NCI-H524 treated with DMSO at 0.1 percent for 48 hours (cell line): ENCODE measurements around the gene DNAJA4.

Source experiments
- DNase-seq: peaks from one replicate; lab custom pipeline; 2025; lab: John Stamatoyannopoulos, UW

The DNAJA4 gene

DNA sequence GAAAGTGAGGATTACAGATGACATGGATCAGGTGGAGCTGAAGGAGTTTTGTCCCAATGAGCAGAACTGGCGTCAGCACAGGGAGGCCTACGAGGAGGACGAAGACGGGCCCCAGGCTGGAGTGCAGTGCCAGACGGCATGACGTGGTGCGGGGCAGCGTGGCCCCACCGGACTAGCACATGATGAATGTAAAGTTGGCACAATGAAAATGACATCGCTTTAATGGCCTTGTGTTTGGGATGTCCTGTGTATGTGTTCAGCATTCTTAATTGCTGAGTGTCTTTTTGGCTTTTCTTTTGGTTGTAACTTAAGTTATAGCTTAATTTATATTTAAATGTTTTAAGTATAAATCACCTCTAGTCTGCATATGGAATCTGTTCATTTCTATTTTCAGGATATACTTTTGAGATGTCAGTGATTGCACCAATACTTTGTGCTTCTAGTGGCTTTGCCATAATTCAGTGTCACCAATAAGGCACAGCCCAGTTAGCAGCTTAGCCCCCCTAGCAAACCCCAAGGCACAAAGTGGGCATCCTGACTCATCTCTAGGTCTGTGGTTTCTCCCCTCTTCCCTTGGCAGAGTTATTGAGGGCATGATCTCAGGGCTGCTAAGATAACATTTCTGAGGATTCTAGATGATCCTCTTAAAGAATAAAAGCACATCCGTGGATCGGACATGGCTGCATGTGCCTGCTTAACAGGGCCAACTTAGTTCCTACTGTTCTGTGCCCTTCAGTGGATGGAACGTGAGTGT is 16.1 kb downstream of the DNAJA4 start:
- DNase-seq, result no peak

DNA sequence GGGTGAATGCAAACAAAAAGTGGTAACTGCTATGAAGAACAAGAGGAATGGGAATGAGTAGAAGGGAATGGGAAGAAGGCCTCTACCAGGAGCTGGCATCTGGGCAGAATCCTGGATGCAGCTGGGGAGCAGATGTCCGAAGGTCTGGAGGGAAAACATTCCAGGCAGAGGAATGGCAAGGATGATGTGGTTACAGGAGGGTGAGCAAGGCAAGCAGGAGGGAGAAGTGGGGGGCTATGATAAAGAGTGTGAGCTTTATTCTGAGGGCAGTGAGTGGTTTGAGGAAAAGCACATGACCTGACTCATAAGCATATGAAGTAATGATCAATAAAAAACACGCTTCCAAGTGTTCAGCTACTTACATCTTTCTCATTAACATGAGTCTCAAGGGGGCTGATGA is 18.0 kb downstream of the DNAJA4 start:
- no peak for DNase-seq

DNA sequence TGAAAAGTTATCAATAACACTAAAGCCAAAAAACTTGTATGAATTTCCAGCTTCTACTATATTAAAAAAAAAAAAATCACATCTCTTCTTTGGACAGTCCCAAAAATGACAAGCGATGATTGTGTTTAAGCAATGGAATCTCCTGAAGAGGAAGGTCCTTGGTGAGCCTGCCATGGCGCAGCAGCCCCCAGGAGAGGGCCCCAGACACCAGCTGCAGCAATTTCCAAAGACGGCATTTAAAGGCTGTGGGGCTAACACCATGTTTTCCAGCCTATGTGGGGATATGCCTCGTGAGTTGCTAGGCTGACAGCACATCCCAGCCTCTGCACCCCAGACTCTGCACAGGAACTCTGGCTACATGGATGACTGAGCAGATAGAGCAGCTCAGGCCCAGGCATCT is 20.4 kb downstream of the DNAJA4 start:
- no peak for DNase-seq

DNA sequence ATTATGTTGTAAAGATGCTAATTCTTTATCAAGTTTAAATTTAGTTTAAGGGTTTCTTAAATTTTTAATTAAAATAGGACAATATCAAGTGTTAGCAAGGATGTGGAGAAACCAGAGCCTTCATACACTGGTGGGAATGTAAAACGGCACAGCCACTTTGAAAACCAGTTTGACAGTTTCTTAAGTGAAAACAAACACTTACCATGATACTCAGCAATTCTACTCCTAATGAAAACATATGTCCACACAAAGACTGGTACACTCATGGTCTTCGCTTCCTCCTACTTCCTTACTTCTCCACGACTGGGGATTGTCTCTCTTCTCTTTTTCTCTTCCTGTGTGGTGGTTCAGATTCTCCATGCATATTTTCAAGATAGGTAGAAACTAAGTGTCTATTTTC is 25.9 kb downstream of the DNAJA4 start:
- no peak for DNase-seq

DNA sequence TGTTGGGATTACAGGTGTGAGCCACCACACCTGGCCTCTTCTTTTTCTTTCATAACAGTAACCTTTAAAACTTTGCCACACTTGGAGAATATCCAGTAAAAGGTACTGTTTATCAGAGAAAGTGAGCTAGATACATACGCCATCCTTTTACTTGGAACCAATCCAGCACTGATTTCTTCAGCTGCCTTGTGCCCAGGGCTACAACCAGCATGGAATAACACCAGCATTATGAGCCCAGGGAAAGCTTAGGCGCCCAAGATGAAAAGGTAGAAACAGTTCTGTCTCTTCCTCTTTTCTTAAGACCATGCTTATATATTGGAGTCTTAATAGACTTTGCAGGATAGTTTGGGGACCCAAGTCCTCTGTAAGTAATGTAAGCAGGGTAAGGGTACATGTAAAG is 26.7 kb downstream of the DNAJA4 start:
- DNase-seq, result no peak

DNA sequence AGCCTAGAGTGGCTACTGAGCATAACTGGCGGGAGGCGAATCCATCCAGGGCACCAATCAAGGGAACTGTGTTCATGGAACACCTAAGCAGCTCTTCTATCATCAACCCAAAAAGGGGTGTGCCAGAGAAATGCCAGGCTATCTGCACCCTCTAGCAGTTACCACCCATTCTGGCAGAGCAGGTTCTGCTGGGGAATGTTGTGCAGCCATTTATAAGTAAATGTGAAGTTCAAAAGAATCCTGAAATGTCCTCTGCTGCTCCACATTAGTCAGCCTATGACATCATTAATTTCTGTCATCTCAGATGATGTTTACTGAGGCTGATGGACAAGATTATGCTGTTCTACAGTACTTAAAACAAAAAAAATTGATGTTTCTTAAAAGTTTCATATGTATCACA is 27.3 kb downstream of the DNAJA4 start:
- DNase-seq, result no peak

DNA sequence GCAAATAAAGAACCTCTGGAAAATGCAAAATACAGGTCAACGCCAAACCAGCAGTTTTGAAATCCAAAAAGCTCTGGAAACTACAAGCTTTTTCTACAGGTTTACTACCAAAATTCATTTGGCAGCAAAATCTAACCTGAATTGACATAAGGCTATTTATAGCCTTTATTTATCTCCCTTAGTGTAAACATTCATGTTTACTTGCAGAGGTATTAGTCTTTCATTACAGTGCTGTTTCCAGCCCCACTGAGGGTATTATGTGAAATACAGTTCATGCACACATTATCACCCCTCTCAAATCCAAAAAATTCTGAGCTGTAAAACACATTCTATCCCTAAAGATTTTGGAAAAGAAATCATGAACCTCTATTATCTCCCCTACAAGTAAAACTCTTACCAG is 27.9 kb downstream of the DNAJA4 start:
- no peak for DNase-seq

DNA sequence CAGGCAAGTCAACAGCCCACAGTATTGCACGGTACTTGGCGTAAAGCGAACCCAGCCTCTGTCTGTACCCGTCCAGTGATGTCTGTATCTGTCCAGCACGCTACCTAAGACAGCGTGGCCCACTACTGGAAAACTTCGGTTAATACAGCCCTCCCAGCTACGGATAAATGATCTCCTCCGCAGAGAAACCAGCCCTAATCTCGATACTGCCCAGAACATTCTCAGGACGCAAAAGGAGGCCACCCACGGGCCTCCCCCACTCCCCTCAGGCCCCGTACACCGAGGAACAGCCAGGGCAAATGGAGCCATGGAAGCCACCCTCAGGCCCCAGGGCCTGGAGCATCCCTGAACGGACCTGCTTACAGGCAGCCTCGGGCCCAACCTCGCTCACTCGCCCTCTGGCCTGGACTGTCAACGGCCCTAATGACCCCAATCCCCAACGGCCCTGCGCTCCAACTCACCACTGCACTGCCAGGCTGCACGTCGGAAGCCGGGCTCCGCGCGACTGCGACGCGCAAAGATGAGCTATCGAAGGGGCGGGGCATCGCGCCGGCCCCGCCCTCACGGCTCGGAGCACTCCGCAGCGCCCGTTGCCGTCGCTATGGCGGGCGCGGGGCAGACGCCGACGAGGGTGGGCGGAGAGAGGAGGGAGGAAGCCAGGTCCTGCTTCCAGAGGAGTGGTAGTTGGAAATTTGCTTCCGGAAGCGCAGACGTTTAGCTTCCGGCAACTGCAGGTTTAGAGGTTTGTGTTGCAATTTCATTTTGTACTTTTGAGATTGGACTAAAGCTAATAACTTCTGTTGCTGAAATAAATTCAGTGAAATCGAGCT is 35.0 kb downstream of the DNAJA4 start, which contains the start of gene SKIC8:
SKIC8 (minus strand) TSS at position 509 of the 830 bp plus-strand sequence. CDS start 3,923 bp downstream, outside the sequence.
- DNase-seq, result peak; percentile 85

DNA sequence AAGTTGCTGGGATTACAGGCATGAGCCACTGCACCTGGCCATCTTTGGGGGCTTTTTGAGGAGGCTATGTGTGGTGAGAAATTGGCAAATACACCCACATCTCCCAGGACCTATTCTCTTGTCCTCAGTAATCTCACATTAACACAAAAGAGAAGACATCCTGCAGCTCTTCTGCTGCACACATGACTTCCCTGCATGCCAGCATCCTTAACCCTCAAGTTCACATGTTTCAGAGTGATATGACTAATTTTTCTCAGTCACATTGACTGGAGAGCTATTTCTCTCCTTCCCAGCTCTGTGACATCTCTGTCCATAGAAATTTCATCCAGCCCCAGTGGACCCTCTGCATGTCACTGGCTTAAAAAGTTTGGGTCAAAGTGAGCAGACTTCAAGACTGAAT is 37.0 kb downstream of the DNAJA4 start:
- DNase-seq, result no peak

DNA sequence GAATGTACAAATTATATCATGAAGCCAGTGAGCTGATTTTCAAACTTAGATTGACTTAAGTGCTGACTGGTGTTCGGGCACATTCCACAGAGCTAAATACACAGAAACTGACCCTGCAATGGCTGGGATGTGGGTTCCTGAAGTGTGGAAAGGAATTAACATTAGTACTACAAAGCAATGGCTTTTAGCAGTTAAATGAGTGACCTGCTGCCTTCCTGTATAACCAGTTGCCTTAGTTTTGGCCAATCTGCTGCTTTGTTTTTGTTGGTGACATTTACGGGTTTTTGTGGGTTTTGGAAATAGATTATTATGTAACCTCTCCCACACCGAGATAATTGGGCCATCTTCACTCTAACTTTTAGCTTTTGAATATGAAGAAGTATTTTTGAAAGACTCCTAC is 37.5 kb downstream of the DNAJA4 start:
- DNase-seq, result no peak

DNA sequence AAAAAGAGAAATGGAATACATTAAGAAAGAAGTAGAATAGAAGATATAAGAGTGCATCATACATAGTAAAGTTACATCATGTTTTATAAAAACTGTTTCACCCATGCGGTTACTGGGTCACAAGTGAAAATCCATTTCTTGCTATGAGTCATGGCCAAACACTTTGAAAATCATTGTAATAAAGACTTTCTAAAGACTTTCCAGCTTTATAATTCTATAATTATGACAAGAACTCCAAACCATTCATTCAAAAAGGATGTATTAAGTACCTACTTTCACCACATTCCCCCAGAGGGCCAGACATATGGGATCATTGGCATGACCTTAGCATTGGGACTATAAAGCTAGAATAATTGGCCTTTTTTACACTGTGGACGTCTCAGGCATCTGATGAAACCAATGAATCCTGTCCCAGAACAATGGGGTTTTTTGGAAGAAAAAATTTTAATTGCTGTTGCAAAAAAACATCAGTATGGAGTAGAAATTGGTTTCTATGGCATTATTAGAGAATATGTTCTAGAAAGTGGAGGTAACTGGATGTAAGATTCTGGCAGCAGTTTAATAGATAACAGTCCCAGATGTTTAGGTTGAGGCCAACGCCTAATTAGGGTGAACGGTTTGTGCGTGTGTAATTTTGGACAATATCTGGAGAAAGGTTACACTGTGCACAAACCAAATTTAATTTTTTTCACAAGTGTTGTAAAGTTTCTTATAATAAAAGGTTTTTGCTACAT is 38.4 kb downstream of the DNAJA4 start:
- DNase-seq, result no peak

DNA sequence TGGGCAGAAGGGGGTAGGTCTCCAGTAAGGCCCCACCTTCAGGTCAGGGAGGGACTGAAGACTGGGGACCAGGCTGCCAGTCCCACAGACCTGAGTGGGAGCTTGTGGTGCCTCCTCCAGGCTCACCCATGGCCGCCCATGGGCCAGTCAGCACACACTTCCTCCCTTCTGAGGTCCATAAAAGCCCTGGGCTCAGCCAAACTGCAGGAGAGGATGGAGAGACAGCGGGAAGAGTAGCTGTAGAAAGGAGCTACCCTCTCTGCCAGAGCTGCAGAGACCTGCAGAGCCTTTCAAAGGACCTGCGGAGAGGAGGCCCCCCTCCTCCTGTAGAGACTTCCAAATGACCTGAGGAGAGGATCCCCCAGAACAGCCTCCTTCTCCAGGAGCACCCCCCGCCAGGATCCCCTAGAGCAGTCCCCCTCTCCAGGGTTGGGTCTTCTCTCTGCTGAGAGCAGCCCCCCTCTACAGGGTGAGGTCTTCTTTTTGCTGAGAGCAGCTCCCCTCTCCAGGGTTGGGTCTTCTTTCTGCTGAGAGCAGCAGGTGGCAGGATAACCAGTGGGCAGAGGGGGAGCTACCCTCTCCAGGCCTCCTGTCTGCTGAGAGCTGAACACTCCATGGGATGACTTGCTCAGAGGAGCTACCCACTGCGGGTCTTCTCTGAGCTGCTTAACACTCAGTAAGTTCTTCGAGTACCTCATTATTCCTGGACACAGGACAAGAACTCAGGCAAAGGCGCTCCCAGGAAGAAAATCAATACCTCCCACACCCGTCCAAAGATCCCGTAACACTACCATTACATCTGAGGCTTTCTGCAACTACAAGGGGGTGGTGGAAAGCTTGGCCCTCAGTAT is 40.1 kb downstream of the DNAJA4 start:
- no peak for DNase-seq

DNA sequence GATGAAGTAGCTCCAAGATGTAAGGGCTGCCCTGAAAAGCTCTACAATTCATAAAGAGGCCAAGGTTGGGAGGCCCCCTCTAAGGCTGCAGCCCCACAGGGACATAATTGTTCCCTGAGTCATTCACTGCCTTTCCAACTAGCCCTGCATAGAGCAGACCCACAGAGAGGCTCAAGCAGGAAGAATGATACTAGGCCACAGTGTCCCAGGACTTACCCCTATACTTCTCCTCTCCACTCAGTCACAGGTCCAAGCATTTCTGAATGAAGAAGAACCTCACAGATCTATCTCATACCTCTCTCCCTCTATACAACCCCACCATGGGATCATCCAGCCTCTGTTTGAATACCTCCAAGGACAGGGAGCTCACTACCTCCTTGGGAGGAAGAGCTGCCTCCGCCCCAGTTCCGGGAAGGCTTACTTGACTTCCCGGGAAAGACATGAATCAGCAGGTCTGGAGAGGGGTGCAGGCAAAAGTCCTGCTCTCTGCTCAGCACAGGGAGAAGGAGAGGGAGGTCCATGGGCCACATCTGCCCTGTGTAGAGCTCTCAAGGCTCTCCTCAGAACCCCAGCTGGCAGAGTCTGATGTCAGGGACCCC is 41.9 kb downstream of the DNAJA4 start:
- no peak for DNase-seq

DNA sequence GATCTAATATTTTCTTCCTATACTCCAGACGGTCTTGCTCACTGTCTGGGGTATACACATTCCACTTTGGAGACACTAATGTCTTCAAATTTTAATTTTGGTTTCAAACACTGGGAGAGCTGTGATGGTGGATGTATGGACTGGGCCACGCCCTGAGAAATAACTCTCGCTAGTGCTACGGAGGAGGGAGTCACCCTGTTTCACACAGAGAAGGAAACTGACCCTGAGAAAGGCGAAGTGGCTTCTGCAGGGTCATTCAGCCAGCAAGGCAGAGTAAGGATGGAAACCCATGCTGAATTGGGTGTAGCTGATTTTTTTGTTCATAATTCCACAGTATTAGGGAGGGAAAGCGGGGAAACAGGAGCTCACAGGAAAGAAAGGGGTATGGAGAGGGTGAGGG is 43.6 kb downstream of the DNAJA4 start:
- no peak for DNase-seq

DNA sequence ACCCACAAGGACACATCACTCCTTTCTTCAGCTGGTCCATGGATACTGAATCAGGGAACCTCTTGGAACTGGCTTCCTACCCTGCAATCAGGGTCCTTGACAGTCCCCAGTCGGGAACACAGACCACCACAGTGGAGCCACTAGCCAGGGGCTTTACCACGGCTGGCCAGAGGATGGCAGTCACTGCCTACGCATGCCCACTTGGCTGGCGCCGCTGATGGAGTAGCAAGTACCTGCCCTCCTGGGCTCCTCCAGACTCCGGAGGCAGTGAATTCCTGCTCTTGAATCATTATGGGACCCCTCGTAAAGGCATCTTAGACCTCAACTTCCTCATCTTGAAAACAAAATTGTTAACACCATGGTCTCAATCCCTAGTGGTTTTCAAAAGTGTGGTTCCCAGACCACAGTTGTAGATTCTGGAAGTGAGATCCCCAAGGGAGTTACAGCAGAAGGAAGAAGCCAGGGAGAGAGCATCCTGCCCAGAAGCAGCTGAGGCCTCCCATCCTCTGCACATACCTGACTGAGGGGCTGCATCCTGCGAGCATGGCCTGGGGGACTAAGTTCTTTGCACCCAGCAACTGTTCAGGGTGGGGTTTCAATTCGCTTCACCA is 44.2 kb downstream of the DNAJA4 start:
- peak; percentile 52 for DNase-seq

DNA sequence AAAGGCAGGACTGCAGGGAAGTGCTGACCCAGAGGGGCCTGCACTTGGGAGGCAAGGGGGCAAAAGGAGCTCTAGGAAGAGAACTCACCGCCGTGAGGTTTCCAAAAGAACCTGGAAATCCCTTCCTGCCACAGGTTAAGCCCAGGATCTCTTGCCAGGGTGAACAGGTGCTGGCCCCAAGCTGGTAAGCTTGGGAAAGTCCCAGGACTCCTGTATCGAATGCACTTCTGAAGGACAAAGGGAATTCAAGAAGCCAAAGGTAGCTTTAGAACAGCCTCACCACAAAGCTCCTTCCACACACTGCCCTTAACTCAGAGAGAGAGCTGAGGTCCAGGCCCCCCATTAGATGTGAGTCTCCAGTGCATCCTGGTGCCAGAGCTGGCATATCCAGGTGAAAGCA is 46.9 kb downstream of the DNAJA4 start:
- no peak for DNase-seq

DNA sequence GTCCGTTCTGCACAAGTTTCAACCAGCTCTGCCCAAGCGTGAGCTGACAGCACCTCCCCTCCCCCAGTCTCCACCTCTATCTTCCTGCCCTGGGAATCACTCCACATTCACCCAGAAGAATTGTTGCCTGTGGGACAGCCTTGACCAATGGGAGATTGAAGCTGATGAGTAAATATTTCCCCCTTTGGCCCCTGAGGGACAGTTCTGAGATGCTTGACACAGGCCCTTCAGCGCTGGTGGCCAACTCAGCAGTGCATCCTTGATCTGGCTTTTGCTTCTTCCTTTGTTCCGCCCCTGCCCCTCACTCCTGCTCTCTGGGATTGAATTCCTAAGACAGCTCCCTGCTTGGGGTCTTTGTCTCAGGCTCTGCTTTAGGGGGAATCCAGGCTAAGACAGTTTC is 48.2 kb downstream of the DNAJA4 start:
- DNase-seq, result no peak

DNA sequence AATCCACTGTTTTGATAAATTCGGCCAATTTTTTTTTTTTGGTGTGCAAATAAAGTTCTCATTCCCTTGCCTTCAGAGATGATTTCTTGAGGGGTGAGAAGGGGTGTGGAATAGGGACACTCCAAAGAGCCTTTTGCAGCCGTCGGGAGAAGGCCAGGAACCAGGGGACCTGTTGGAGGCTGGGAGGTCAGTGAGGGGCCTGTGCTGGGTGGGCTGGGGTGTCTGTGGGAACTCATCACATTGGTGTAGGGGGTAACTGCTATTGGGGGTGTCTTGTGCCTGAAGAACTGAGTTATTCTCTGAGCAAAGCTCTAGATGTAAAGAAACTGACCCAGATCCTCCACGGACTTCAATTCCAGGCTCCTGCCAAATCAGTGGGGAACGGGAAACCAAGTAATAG is 48.6 kb downstream of the DNAJA4 start:
- DNase-seq, result no peak

DNA sequence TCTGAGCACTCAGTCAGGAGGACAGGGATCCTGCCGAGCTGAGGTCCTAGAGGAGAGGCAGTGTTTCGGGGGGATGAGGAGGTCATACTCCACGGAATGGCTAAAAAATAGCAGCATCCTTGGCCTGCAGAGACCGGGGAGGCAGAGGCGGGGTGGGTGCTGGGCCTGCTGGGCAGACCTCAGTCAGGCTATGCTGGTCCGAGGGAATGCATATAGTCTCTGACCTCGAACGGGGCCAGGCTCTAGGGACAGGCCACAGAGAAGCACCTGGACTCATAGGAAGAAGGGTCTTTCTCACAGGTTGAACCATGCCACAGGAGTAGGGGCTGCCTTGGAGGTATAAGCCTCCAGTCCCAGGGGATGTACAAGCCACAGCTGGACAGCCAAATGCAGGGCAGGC is 49.0 kb downstream of the DNAJA4 start:
- no peak for DNase-seq

DNA sequence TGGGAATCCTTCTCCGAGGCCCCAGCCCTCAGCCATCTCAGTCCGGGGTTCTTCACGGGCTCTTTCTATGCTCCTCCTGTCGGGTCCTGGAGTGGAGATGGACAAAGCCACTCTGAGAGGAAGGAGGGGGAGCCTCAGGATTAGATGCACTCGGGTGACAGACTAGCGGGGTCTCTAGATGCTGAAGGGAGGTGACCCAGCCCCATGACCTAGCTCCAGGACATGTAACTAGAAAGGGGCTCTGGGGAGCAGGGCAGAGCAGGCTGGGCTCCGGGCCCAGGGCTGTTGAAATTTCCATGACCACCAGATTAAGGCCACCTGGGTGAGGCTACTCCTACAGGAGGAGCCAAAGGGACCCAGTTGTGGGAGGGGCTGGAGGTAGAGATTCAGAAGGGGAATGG is 49.8 kb downstream of the DNAJA4 start:
- DNase-seq, result no peak

DNA sequence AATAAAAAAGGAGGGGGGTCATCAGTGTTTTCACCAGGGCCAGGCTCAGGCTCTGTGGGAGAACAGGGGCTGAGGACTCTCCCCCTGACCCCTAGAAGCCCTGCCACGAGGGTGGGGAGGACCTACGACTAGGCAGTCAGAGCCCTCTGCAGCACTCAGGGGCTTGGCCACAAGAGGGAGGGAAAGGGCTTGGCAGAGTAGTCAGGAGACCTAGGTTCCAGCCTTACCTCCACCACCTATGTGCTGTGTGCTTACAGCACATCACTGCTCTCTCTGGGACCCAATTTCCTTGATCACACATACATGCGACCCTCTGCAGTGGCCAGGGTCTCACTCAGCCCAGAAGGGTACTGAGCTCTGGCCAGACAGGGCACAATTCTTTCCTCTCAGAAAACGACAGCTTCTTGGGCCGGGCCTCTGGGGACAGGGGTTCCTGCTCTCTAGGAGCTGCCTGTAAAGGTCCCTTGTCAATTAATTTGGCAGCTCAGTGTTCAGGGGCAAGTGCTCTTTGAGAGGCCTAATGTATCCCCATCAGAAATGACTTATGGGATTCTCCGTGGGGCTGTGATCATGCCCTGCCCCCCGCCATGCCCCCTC is 51.4 kb downstream of the DNAJA4 start:
- peak; percentile 45 for DNase-seq
